Neural cell (in vitro differentiated cells): Measurements from ENCODE around the gene MYCBPAP.

Source experiments
- CTCF ChIP-seq: fragments of 450-650 bp; IDR thresholded peaks from 2 replicates; pipeline ENCODE4 v1.5.1; 2014; ENCODE audit warnings: antibody characterized with exemption, mild to moderate bottlenecking, moderate library complexity; ENCODE audit not compliant: poor library complexity, severe bottlenecking
- EP300 ChIP-seq: fragments of 450-650 bp; conservative IDR thresholded peaks from 2 replicates; pipeline ENCODE4 v1.6.1; 2014; ENCODE audit warnings: antibody characterized with exemption, mild to moderate bottlenecking, moderate library complexity; ENCODE audit not compliant: poor library complexity, severe bottlenecking
- EZH2 ChIP-seq: fragments of 200-600, 300-800 bp; shearing (Covaris generic), sonication (generic); IDR thresholded peaks from 2 replicates; pipeline ENCODE4 v1.6.1; 2014; ENCODE audit warnings: antibody characterized with exemption, low read length, borderline replicate concordance, mild to moderate bottlenecking; ENCODE audit not compliant: insufficient read depth, poor library complexity, severe bottlenecking
- MXI1 ChIP-seq: fragments of 450-650 bp; conservative IDR thresholded peaks from 2 replicates; pipeline ENCODE4 v1.6.1; 2014; ENCODE audit warnings: antibody characterized with exemption, mild to moderate bottlenecking; ENCODE audit not compliant: poor library complexity, severe bottlenecking
- POLR2AphosphoS5 ChIP-seq: IDR thresholded peaks from 2 replicates; pipeline ENCODE4 v1.6.1; 2012
- REST ChIP-seq: IDR thresholded peaks from 2 replicates; pipeline ENCODE4 v1.6.1; 2012; ENCODE audit warnings: borderline replicate concordance
- TAF1 ChIP-seq: IDR thresholded peaks from 2 replicates; pipeline ENCODE4 v1.6.1; 2012; ENCODE audit warnings: low read depth

- TF ChIP-seq EZH2, result no peak
- no peak for TF ChIP-seq CTCF
- no peak for TF ChIP-seq EP300
- TF ChIP-seq MXI1, result no peak
- TF ChIP-seq TAF1, result no peak
- TF ChIP-seq POLR2AphosphoS5, result no peak
- TF ChIP-seq REST, result no peak
Observed at GRCh38 chr17:50511058-50511457, 2.8 kb downstream of the MYCBPAP start.
